ENCODE measurements around the gene KRT6C.

Gene KRT6C

GRCh38 chr12:52438305-52439301 lies 35.0 kb downstream of the KRT6C start:
- Histone ChIP-seq H3K27ac (ENCODE audit: low read depth, low read length) (no peak overlapping the region), H3K4me3 (ENCODE audit: low read depth in 1 of 2, low read length in 2 of 2) (no peak overlapping the region), H3K9me3 (ENCODE audit: low read length) (no peaks in the 10 kb centered on the region), H3K9ac (ENCODE audit: low read length) (no peak overlapping the region), H3K27me3 (ENCODE audit: control insufficient read depth in 1 of 2, insufficient read depth in 2 of 2, low read length in 2 of 2) (no peaks in the 10 kb centered on the region), H3K36me3 (ENCODE audit: insufficient read depth, low read length) (no peaks in the 10 kb centered on the region), H3K4me1 (ENCODE audit: insufficient read depth, low read length) (peaks cover 24% of the 10 kb centered on the region)

- no peaks in the 10 kb centered on the region for H3K36me3 ChIP-seq (ENCODE audit: insufficient read depth, low read length)
- H3K4me3 ChIP-seq (ENCODE audit: low read depth in 1 of 2, low read length in 2 of 2), result no peak overlapping the region
- H3K27me3 ChIP-seq (ENCODE audit: control insufficient read depth in 1 of 2, insufficient read depth in 2 of 2, low read length in 2 of 2), result no peaks in the 10 kb centered on the region
- no peaks in the 10 kb centered on the region for H3K9me3 ChIP-seq (ENCODE audit: low read length)
- H3K9ac ChIP-seq (ENCODE audit: low read length), result no peak overlapping the region
- no peak overlapping the region for H3K27ac ChIP-seq (ENCODE audit: low read depth, low read length)
- H3K4me1 ChIP-seq (ENCODE audit: insufficient read depth, low read length), result peaks cover 21% of the 10 kb centered on the region
These were observed 36.1 kb downstream of the KRT6C start for GRCh38 chr12:52437508-52437907.

- Histone ChIP-seq H3K4me1 (ENCODE audit: insufficient read depth, low read length) (peaks cover 18% of the 10 kb centered on the region), H3K27me3 (ENCODE audit: control insufficient read depth in 1 of 2, insufficient read depth in 2 of 2, low read length in 2 of 2) (no peaks in the 10 kb centered on the region), H3K36me3 (ENCODE audit: insufficient read depth, low read length) (no peaks in the 10 kb centered on the region), H3K9me3 (ENCODE audit: low read length) (no peaks in the 10 kb centered on the region), H3K27ac (ENCODE audit: low read depth, low read length) (no peak overlapping the region), H3K9ac (ENCODE audit: low read length) (no peak overlapping the region), H3K4me3 (ENCODE audit: low read depth in 1 of 2, low read length in 2 of 2) (no peak overlapping the region)
These were observed 36.7 kb downstream of the KRT6C start for GRCh38 chr12:52436828-52437474.

- no peaks in the 10 kb centered on the region for H3K27me3 ChIP-seq (ENCODE audit: control insufficient read depth in 1 of 2, insufficient read depth in 2 of 2, low read length in 2 of 2)
- H3K27ac ChIP-seq (ENCODE audit: low read depth, low read length), result no peak overlapping the region
- no peaks in the 10 kb centered on the region for H3K9me3 ChIP-seq (ENCODE audit: low read length)
- no peaks in the 10 kb centered on the region for H3K36me3 ChIP-seq (ENCODE audit: insufficient read depth, low read length)
- no peak overlapping the region for H3K4me3 ChIP-seq (ENCODE audit: low read depth in 1 of 2, low read length in 2 of 2)
- H3K9ac ChIP-seq (ENCODE audit: low read length), result no peak overlapping the region
- peaks cover 18% of the 10 kb centered on the region for H3K4me1 ChIP-seq (ENCODE audit: insufficient read depth, low read length)
These were observed 37.4 kb downstream of the KRT6C start for GRCh38 chr12:52436000-52436827.

- H3K9ac ChIP-seq (ENCODE audit: low read length), result no peak overlapping the region
- no peaks in the 10 kb centered on the region for H3K9me3 ChIP-seq (ENCODE audit: low read length)
- no peaks in the 10 kb centered on the region for H3K27me3 ChIP-seq (ENCODE audit: control insufficient read depth in 1 of 2, insufficient read depth in 2 of 2, low read length in 2 of 2)
- H3K4me3 ChIP-seq (ENCODE audit: low read depth in 1 of 2, low read length in 2 of 2), result no peak overlapping the region
- peaks cover 18% of the 10 kb centered on the region for H3K4me1 ChIP-seq (ENCODE audit: insufficient read depth, low read length)
- no peaks in the 10 kb centered on the region for H3K36me3 ChIP-seq (ENCODE audit: insufficient read depth, low read length)
- H3K27ac ChIP-seq (ENCODE audit: low read depth, low read length), result no peak overlapping the region
These were observed 38.0 kb downstream of the KRT6C start for GRCh38 chr12:52435659-52435999.

- Histone ChIP-seq H3K9me3 (ENCODE audit: low read length) (no peaks in the 10 kb centered on the region), H3K4me1 (ENCODE audit: insufficient read depth, low read length) (peaks cover 18% of the 10 kb centered on the region), H3K9ac (ENCODE audit: low read length) (no peak overlapping the region), H3K4me3 (ENCODE audit: low read depth in 1 of 2, low read length in 2 of 2) (no peak overlapping the region), H3K36me3 (ENCODE audit: insufficient read depth, low read length) (no peaks in the 10 kb centered on the region), H3K27me3 (ENCODE audit: control insufficient read depth in 1 of 2, insufficient read depth in 2 of 2, low read length in 2 of 2) (no peaks in the 10 kb centered on the region), H3K27ac (ENCODE audit: low read depth, low read length) (no peak overlapping the region)
These were observed 38.7 kb downstream of the KRT6C start for GRCh38 chr12:52434760-52435530.

GRCh38 chr12:52434081-52434733 lies 39.4 kb downstream of the KRT6C start, which contains the start of gene KRT75:
Gene KRT75, minus strand, starts transcription at chr12:52434371. Its CDS starts 67 bp downstream, at chr12:52434304.
- no peak within 1 kb of the TSS for H3K4me3 ChIP-seq (ENCODE audit: low read depth in 1 of 2, low read length in 2 of 2)
- no peaks in the 10 kb centered on the region for H3K36me3 ChIP-seq (ENCODE audit: insufficient read depth, low read length)
- no peaks in the 10 kb centered on the region for H3K9me3 ChIP-seq (ENCODE audit: low read length)
- no peak within 1 kb of the TSS for H3K27ac ChIP-seq (ENCODE audit: low read depth, low read length)
- H3K27me3 ChIP-seq (ENCODE audit: control insufficient read depth in 1 of 2, insufficient read depth in 2 of 2, low read length in 2 of 2), result no peaks in the 10 kb centered on the region
- no peak within 1 kb of the TSS for H3K9ac ChIP-seq (ENCODE audit: low read length)
- H3K4me1 ChIP-seq (ENCODE audit: insufficient read depth, low read length), result peaks cover 18% of the 10 kb centered on the region

GRCh38 chr12:52433501-52434080 lies 40.0 kb downstream of the KRT6C start:
- Histone ChIP-seq H3K4me3 (ENCODE audit: low read depth in 1 of 2, low read length in 2 of 2) (no peak overlapping the region), H3K27me3 (ENCODE audit: control insufficient read depth in 1 of 2, insufficient read depth in 2 of 2, low read length in 2 of 2) (no peaks in the 10 kb centered on the region), H3K9me3 (ENCODE audit: low read length) (no peaks in the 10 kb centered on the region), H3K9ac (ENCODE audit: low read length) (no peak overlapping the region), H3K36me3 (ENCODE audit: insufficient read depth, low read length) (no peaks in the 10 kb centered on the region), H3K27ac (ENCODE audit: low read depth, low read length) (no peak overlapping the region), H3K4me1 (ENCODE audit: insufficient read depth, low read length) (peaks cover 18% of the 10 kb centered on the region)

GRCh38 chr12:52432559-52433207 lies 40.9 kb downstream of the KRT6C start:
- H3K9me3 ChIP-seq (ENCODE audit: low read length), result no peaks in the 10 kb centered on the region
- H3K27ac ChIP-seq (ENCODE audit: low read depth, low read length), result no peak overlapping the region
- H3K4me1 ChIP-seq (ENCODE audit: insufficient read depth, low read length), result peaks cover 18% of the 10 kb centered on the region
- H3K36me3 ChIP-seq (ENCODE audit: insufficient read depth, low read length), result no peaks in the 10 kb centered on the region
- no peak overlapping the region for H3K9ac ChIP-seq (ENCODE audit: low read length)
- no peaks in the 10 kb centered on the region for H3K27me3 ChIP-seq (ENCODE audit: control insufficient read depth in 1 of 2, insufficient read depth in 2 of 2, low read length in 2 of 2)
- no peak overlapping the region for H3K4me3 ChIP-seq (ENCODE audit: low read depth in 1 of 2, low read length in 2 of 2)

- no peak overlapping the region for H3K9ac ChIP-seq (ENCODE audit: low read length)
- peaks cover 36% of the 10 kb centered on the region for H3K4me1 ChIP-seq (ENCODE audit: insufficient read depth, low read length)
- H3K36me3 ChIP-seq (ENCODE audit: insufficient read depth, low read length), result no peaks in the 10 kb centered on the region
- no peak overlapping the region for H3K4me3 ChIP-seq (ENCODE audit: low read depth in 1 of 2, low read length in 2 of 2)
- no peak overlapping the region for H3K27ac ChIP-seq (ENCODE audit: low read depth, low read length)
- no peaks in the 10 kb centered on the region for H3K9me3 ChIP-seq (ENCODE audit: low read length)
- H3K27me3 ChIP-seq (ENCODE audit: control insufficient read depth in 1 of 2, insufficient read depth in 2 of 2, low read length in 2 of 2), result no peaks in the 10 kb centered on the region
These were observed 45.5 kb downstream of the KRT6C start for GRCh38 chr12:52428121-52428520.
